Endothelial cell of umbilical vein (primary cell): ENCODE results near the gene TRMT10B. TPM values are rescaled to one million over a fixed set of nuclear protein-coding genes. Genes with fewer than 3 reads are reported as not detected.

Experiments
- BruUV-seq: library from RNA; stranded (reverse); fragments of 400-500 nt; replicated peaks from 2 replicates; lab custom pipeline; 2021; lab: Mats Ljungman, UMichigan
- CTCF ChIA-PET: fragments of 300-600, 350-600 bp; sonication (Branson Sonifier 250); formaldehyde crosslinking; loops from one replicate; lab custom pipeline; 2021; ENCODE audit warnings: antibody characterized with exemption, inconsistent platforms; lab: Charles Lee
- POLR2A ChIA-PET: fragments of 300-600, 350-600 bp; sonication (Branson Sonifier 250); formaldehyde crosslinking; loops from one replicate; lab custom pipeline; 2021; ENCODE audit warnings: antibody characterized with exemption, inconsistent platforms; lab: Charles Lee
- DNase-seq: peaks from one replicate; pipeline ENCODE4 v3.0.0-alpha.2; 2011; ENCODE audit warnings: low read depth, low spot score
- FAIRE-seq: peaks from 2 replicates; lab custom pipeline; 2011; peaks lifted over from hg19 to GRCh38; lab: Jason Lieb, UNC
- H2AFZ ChIP-seq: 2 replicates; pipeline ENCODE4 v1.6.0; 2012; ENCODE audit warnings: low read depth, low read length, control low read depth, inconsistent platforms
- H3K27ac ChIP-seq: 2 replicates; pipeline ENCODE4 v1.5.1; 2011; ENCODE audit warnings: low read depth, mild to moderate bottlenecking, control low read depth, low read length, moderate library complexity; ENCODE audit not compliant: insufficient read depth
- H3K27me3 ChIP-seq, 2 experiments: 2 replicates each; pipeline versions ENCODE4 v1.6.0 to v1.6.1; 2011; ENCODE audit warnings: low read length in 2 of 2, mixed read lengths in 1 of 2; ENCODE audit not compliant: control insufficient read depth in 2 of 2, insufficient read depth in 2 of 2
- H3K36me3 ChIP-seq, 2 experiments: 2 replicates in 1 of 2; 3 replicates in 1 of 2; pipeline ENCODE4 v1.5.1; 2011; ENCODE audit warnings: low read length in 2 of 2, mild to moderate bottlenecking in 1 of 2, moderate library complexity in 1 of 2; ENCODE audit not compliant: control insufficient read depth in 2 of 2, insufficient read depth in 2 of 2; ENCODE audit errors: extremely low read depth in 1 of 2
- H3K4me1 ChIP-seq: 3 replicates; pipeline ENCODE4 v1.5.1; 2011; ENCODE audit warnings: mild to moderate bottlenecking, low read length; ENCODE audit not compliant: control insufficient read depth, insufficient read depth; ENCODE audit errors: extremely low read depth
- H3K4me2 ChIP-seq: 2 replicates; pipeline ENCODE4 v1.6.1; 2011; ENCODE audit warnings: low read length, control low read depth, mixed read lengths; ENCODE audit not compliant: insufficient read depth
- H3K4me3 ChIP-seq, 3 experiments: fragments of 200-600 bp in 1 of 3; sonication (generic), shearing (Covaris generic) in 1 of 3; replicated peaks in 1 of 3; 2 replicates each; pipeline ENCODE4 v1.5.1; 2011 to 2016; ENCODE audit warnings: control low read depth in 3 of 3, low read length in 3 of 3, mild to moderate bottlenecking in 2 of 3, inconsistent platforms in 1 of 3, low read depth in 1 of 3, moderate library complexity in 1 of 3; ENCODE audit not compliant: insufficient read depth in 1 of 3
- H3K79me2 ChIP-seq: 2 replicates; pipeline ENCODE4 v1.6.0; 2012; ENCODE audit warnings: low read length, inconsistent platforms; ENCODE audit not compliant: control insufficient read depth, insufficient read depth
- H3K9ac ChIP-seq: replicated peaks from 2 replicates; pipeline ENCODE3; 2011; ENCODE audit warnings: low read length, control low read depth; ENCODE audit not compliant: insufficient read depth; ENCODE audit errors: extremely low read depth
- H3K9me1 ChIP-seq: replicated peaks from 3 replicates; pipeline ENCODE4 v1.6.0; 2011; ENCODE audit warnings: mild to moderate bottlenecking, low read length; ENCODE audit not compliant: control insufficient read depth, insufficient read depth; ENCODE audit errors: extremely low read depth
- H3K9me3 ChIP-seq: replicated peaks from 2 replicates; pipeline ENCODE4 v1.5.1; 2012; ENCODE audit warnings: low read length, inconsistent platforms; ENCODE audit not compliant: control insufficient read depth, insufficient read depth
- H4K20me1 ChIP-seq: replicated peaks from 2 replicates; pipeline ENCODE3; 2011; ENCODE audit warnings: mild to moderate bottlenecking, low read length; ENCODE audit not compliant: control insufficient read depth, insufficient read depth; ENCODE audit errors: extremely low read depth
- EZH2 ChIP-seq: IDR thresholded peaks from 2 replicates; pipeline ENCODE4 v1.6.1; 2012; ENCODE audit warnings: borderline replicate concordance, low read depth, mild to moderate bottlenecking, moderate library complexity, low read length, inconsistent platforms; ENCODE audit not compliant: severe bottlenecking
- FOS ChIP-seq: IDR thresholded peaks from 2 replicates; pipeline ENCODE4 v1.6.1; 2011; ENCODE audit warnings: mild to moderate bottlenecking, low read length, moderate library complexity, borderline replicate concordance; ENCODE audit not compliant: insufficient read depth
- GATA2 ChIP-seq: IDR thresholded peaks from 2 replicates; pipeline ENCODE4 v1.7.0; 2011; ENCODE audit warnings: low read depth, mild to moderate bottlenecking, moderate library complexity, mixed read lengths, low read length; ENCODE audit not compliant: insufficient read length, insufficient read depth
- JUN ChIP-seq: IDR thresholded peaks from 2 replicates; pipeline ENCODE4 v1.6.1; 2011; ENCODE audit warnings: borderline replicate concordance, low read depth; ENCODE audit not compliant: insufficient read length, insufficient read depth
- MYC ChIP-seq: IDR thresholded peaks from one replicate; pipeline ENCODE4 v1.6.1; 2011; ENCODE audit warnings: mild to moderate bottlenecking, low read depth, low read length
- POLR2A ChIP-seq: IDR thresholded peaks from 2 replicates; pipeline ENCODE4 v1.6.1; 2012; ENCODE audit warnings: low read depth, mild to moderate bottlenecking, control low read depth, low read length
- POLR2AphosphoS5 ChIP-seq: IDR thresholded peaks from 2 replicates; pipeline ENCODE4 v1.6.1; 2012; ENCODE audit warnings: low read depth, mild to moderate bottlenecking, control low read depth, low read length, moderate library complexity; ENCODE audit not compliant: insufficient read depth
- dilution Hi-C: fragments of 300-500 bp; cut with MboI; formaldehyde crosslinking; loops from one replicate; pipeline ENCODE4 v1.15.0; 2019; ENCODE audit warnings: low sequenced_read_pairs; ENCODE audit not compliant: extremely low pct_ligation_motif_present
- intact Hi-C: fragments of 100-400 bp; cut with micrococcal nuclease; formaldehyde crosslinking; loops from one replicate; pipeline ENCODE4 v1.10.0; 2022
- polyA plus RNA-seq, 4 experiments: library from polyadenylated mRNA; depleted of rRNA in 3 of 4; stranded (reverse) in 3 of 4; unstranded in 1 of 4; fragments of >200 nt; gene quantifications; 2 replicates each; pipeline versions ENCODE4 v1.2.1 to v1.2.3, GENCODE V29; 2011 to 2012; ENCODE audit warnings: missing spikeins in 1 of 4
- total RNA-seq: library from RNA; stranded (reverse); gene quantifications from 2 replicates; pipeline ENCODE4 v1.2.3, GENCODE V29; 2021
- TF ChIP-seq, protein P1 (sequence below), 2 donors: IDR thresholded peaks; 1 replicate in 1 of 2; 2 replicates in 1 of 2; pipeline ENCODE4 v1.5.1; 2011; ENCODE audit warnings: low read length in 2 of 2, mild to moderate bottlenecking in 2 of 2, moderate library complexity in 2 of 2, control low read depth in 1 of 2, inconsistent platforms in 1 of 2, low read depth in 1 of 2; ENCODE audit not compliant: insufficient read depth in 1 of 2; ENCODE audit errors: extremely low read depth in 1 of 2
- TF ChIP-seq, protein P2 (sequence below): IDR thresholded peaks from 2 replicates; pipeline ENCODE4 v1.6.1; 2011; ENCODE audit not compliant: insufficient read depth, insufficient read length

TRMT10B gene
- total and polyA plus RNA-seq, 2 donors (not counting 3 experiments of a cell fraction or from before 2014, with no cell fraction given) = 3.0 to 7.0 TPM

DNA sequence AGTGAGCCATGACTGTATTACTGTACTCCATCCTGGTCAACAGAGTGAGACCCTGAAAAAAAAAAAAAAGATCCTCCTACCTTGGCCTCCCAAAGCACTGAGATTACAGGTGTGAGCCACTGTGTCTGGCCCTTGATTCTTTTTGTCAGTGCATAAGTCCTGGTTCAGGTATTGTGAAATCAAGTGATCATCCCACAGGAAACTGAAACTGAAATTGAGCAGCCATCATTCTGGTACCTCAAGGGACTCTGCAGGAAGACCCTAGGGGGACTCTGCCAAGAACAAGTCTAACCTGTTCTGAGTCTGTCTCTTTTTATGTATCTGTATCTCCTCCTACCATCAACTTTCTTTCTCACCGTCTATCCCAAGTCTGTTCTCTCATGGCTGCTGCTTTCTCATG is 45.1 kb downstream of the TRMT10B start:
- DNase-seq = no peak
- no TSS peak for BruUV-seq
- Histone ChIP-seq H3K4me3 (no peak overlapping the region), H3K36me3 (no peaks in the 10 kb centered on the region), H3K9ac (no peak overlapping the region), H3K9me1 (no peaks in the 10 kb centered on the region), H3K4me2 (no peak overlapping the region), H3K27me3 (no peaks in the 10 kb centered on the region), H3K4me1 (peaks cover 14% of the 10 kb centered on the region), H3K79me2 (peaks cover 28% of the 10 kb centered on the region), H3K9me3 (no peaks in the 10 kb centered on the region), H3K27ac (no peak overlapping the region), H4K20me1 (peaks cover 5% of the 10 kb centered on the region), H2AFZ (no peak overlapping the region)
- intact Hi-C loops = no loop called here
- dilution Hi-C loops = no loop called here
- TF ChIP-seq, protein P1, sequence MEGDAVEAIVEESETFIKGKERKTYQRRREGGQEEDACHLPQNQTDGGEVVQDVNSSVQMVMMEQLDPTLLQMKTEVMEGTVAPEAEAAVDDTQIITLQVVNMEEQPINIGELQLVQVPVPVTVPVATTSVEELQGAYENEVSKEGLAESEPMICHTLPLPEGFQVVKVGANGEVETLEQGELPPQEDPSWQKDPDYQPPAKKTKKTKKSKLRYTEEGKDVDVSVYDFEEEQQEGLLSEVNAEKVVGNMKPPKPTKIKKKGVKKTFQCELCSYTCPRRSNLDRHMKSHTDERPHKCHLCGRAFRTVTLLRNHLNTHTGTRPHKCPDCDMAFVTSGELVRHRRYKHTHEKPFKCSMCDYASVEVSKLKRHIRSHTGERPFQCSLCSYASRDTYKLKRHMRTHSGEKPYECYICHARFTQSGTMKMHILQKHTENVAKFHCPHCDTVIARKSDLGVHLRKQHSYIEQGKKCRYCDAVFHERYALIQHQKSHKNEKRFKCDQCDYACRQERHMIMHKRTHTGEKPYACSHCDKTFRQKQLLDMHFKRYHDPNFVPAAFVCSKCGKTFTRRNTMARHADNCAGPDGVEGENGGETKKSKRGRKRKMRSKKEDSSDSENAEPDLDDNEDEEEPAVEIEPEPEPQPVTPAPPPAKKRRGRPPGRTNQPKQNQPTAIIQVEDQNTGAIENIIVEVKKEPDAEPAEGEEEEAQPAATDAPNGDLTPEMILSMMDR (IDR thresholded peaks at IDR 0.05; ENCODE audit: extremely low read depth in 1 of 2, insufficient read depth in 1 of 2, low read depth in 1 of 2, low read length in 2 of 2) = no peak
- TF ChIP-seq MYC = no peak
- TF ChIP-seq, protein P2, sequence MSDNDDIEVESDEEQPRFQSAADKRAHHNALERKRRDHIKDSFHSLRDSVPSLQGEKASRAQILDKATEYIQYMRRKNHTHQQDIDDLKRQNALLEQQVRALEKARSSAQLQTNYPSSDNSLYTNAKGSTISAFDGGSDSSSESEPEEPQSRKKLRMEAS = no peak
- no peak for TF ChIP-seq POLR2AphosphoS5
- no peak for TF ChIP-seq POLR2A
- no peak for TF ChIP-seq FOS
- TF ChIP-seq GATA2 = no peak
- no peak for TF ChIP-seq JUN
- TF ChIP-seq EZH2 = no peak
- CTCF ChIA-PET = no interaction called here
- FAIRE-seq = no peak
- POLR2A ChIA-PET = no interaction called here
